Measurements from ENCODE around the gene TSHZ2. TPM values are rescaled to one million over a fixed set of nuclear protein-coding genes. Genes with fewer than 3 reads are reported as not detected.

The TSHZ2 gene
- total and polyA plus RNA-seq, 2 donors (not counting 1 experiment from before 2014, with no cell fraction given), result 1.00 to 5.7 TPM

DNA sequence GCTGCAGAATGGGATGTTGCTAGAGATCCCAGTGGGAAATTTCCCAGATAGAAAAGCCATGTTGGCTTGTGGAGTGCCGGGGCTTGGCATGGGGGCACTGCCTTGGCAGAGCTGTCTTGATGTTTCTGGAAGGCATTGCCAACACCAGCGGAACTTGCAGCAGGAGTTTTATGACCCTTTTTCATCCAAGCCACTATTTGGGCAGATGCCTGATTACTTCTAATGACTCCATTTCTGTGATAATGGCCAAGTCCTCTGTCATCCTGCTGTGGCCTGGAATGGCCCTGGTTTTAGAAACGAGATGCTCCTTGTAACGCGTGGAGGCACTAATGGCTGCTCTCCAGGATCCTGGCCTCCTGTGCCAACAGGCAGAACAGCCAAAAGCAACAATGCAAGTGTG is 392.5 kb downstream of the TSHZ2 start:
- ChIA-PET CTCF (no interaction called here), POLR2A (no interaction called here)
- Histone ChIP-seq H3K27ac (ENCODE audit: low read length in 2 of 2) (no peak overlapping the region), H3K36me3 (replicated peaks in 1 of 2; ENCODE audit: control extremely low read depth in 1 of 2, control insufficient read depth in 1 of 2, extremely low read depth in 1 of 2, insufficient read depth in 2 of 2, low read length in 1 of 2) (no peaks in the 10 kb centered on the region), H3K27me3 (replicated peaks in 1 of 4; ENCODE audit: control extremely low read depth in 1 of 4, control insufficient read depth in 3 of 4, insufficient read depth in 4 of 4, low read length in 3 of 4) (peaks cover 0 to 4% (median 0%) of the 10 kb centered on the region in 4 experiments), H3K9ac (ENCODE audit: low read length) (no peak overlapping the region), H3K4me2 (replicated peaks; ENCODE audit: low read depth, low read length, poor library complexity, severe bottlenecking) (no peak overlapping the region), H3K4me1 (ENCODE audit: control insufficient read depth in 2 of 2, insufficient read depth in 2 of 2, low read length in 2 of 2) (no peaks in the 10 kb centered on the region), H2AFZ (ENCODE audit: insufficient read depth, low read depth, low read length, poor library complexity, severe bottlenecking) (no peak overlapping the region), H4K20me1 (ENCODE audit: control insufficient read depth, insufficient read depth, low read length, poor library complexity, severe bottlenecking) (no peaks in the 10 kb centered on the region), H3K9me3 (ENCODE audit: control extremely low read depth in 1 of 3, control insufficient read depth in 2 of 3, insufficient read depth in 1 of 3, low read length in 2 of 3) (no peaks in the 10 kb centered on the region), H3K79me2 (ENCODE audit: control insufficient read depth, insufficient read depth, low read length) (no peaks in the 10 kb centered on the region), H3K4me3 (ENCODE audit: control extremely low read depth in 1 of 5, extremely low read depth in 1 of 5, insufficient read depth in 1 of 5, low read depth in 2 of 5, low read length in 4 of 5) (no peak overlapping the region)
- 98% methylated on average over 5 of the region's 5 CpGs for WGBS (ENCODE audit: insufficient coverage)
- peaks cover 19% of the 10 kb centered on the region for H3K27me3 Mint-ChIP-seq
- H3K4me3 Mint-ChIP-seq, result no peak overlapping the region
- H3K9me3 Mint-ChIP-seq (ENCODE audit: insufficient read depth), result no peaks in the 10 kb centered on the region
- H3K27ac Mint-ChIP-seq, result no peak overlapping the region
- H3K4me1 Mint-ChIP-seq, result no peaks in the 10 kb centered on the region
- ATAC-seq (ENCODE audit: low read depth) (no peak), DNase-seq (no peak)
- intact Hi-C loops (cut with micrococcal nuclease), result no loop called here
- TF ChIP-seq CTCF (IDR thresholded peaks at IDR 0.05), result no peak
- TF ChIP-seq EZH2 (IDR thresholded peaks at IDR 0.05; ENCODE audit: borderline replicate concordance, insufficient read depth, low read depth, low read length, poor library complexity, severe bottlenecking), result no peak

GRCh38 chr20:53365076-53365475 is 392.9 kb downstream of the TSHZ2 start:
- no CpG with 5 or more reads among the region's 1 CpG for whole genome bisulfite sequencing (ENCODE audit: insufficient coverage)
- ChIA-PET POLR2A (no interaction called here), CTCF (no interaction called here)
- Histone ChIP-seq H3K27me3 (replicated peaks in 1 of 4; ENCODE audit: control extremely low read depth in 1 of 4, control insufficient read depth in 3 of 4, insufficient read depth in 4 of 4, low read length in 3 of 4) (peaks cover 0 to 4% (median 0%) of the 10 kb centered on the region in 4 experiments), H2AFZ (ENCODE audit: insufficient read depth, low read depth, low read length, poor library complexity, severe bottlenecking) (no peak overlapping the region), H3K4me2 (replicated peaks; ENCODE audit: low read depth, low read length, poor library complexity, severe bottlenecking) (no peak overlapping the region), H3K9ac (ENCODE audit: low read length) (no peak overlapping the region), H3K4me3 (ENCODE audit: control extremely low read depth in 1 of 5, extremely low read depth in 1 of 5, insufficient read depth in 1 of 5, low read depth in 2 of 5, low read length in 4 of 5) (no peak overlapping the region), H3K79me2 (ENCODE audit: control insufficient read depth, insufficient read depth, low read length) (no peaks in the 10 kb centered on the region), H3K27ac (ENCODE audit: low read length in 2 of 2) (no peak overlapping the region), H4K20me1 (ENCODE audit: control insufficient read depth, insufficient read depth, low read length, poor library complexity, severe bottlenecking) (no peaks in the 10 kb centered on the region), H3K4me1 (ENCODE audit: control insufficient read depth in 2 of 2, insufficient read depth in 2 of 2, low read length in 2 of 2) (no peaks in the 10 kb centered on the region), H3K9me3 (ENCODE audit: control extremely low read depth in 1 of 3, control insufficient read depth in 2 of 3, insufficient read depth in 1 of 3, low read length in 2 of 3) (no peaks in the 10 kb centered on the region), H3K36me3 (replicated peaks in 1 of 2; ENCODE audit: control extremely low read depth in 1 of 2, control insufficient read depth in 1 of 2, extremely low read depth in 1 of 2, insufficient read depth in 2 of 2, low read length in 1 of 2) (no peaks in the 10 kb centered on the region)
- TF ChIP-seq EZH2 (IDR thresholded peaks at IDR 0.05; ENCODE audit: borderline replicate concordance, insufficient read depth, low read depth, low read length, poor library complexity, severe bottlenecking), result no peak
- TF ChIP-seq CTCF (IDR thresholded peaks at IDR 0.05), result no peak
- no peak for ATAC-seq (ENCODE audit: low read depth)
- Mint-ChIP-seq H3K27ac (no peak overlapping the region), H3K4me3 (no peak overlapping the region), H3K9me3 (ENCODE audit: insufficient read depth) (no peaks in the 10 kb centered on the region), H3K27me3 (peaks cover 19% of the 10 kb centered on the region), H3K4me1 (no peaks in the 10 kb centered on the region)
- no peak for DNase-seq
- intact Hi-C loops (cut with micrococcal nuclease), result no loop called here
